ENCODE data around the gene RAPGEF1.

DNA sequence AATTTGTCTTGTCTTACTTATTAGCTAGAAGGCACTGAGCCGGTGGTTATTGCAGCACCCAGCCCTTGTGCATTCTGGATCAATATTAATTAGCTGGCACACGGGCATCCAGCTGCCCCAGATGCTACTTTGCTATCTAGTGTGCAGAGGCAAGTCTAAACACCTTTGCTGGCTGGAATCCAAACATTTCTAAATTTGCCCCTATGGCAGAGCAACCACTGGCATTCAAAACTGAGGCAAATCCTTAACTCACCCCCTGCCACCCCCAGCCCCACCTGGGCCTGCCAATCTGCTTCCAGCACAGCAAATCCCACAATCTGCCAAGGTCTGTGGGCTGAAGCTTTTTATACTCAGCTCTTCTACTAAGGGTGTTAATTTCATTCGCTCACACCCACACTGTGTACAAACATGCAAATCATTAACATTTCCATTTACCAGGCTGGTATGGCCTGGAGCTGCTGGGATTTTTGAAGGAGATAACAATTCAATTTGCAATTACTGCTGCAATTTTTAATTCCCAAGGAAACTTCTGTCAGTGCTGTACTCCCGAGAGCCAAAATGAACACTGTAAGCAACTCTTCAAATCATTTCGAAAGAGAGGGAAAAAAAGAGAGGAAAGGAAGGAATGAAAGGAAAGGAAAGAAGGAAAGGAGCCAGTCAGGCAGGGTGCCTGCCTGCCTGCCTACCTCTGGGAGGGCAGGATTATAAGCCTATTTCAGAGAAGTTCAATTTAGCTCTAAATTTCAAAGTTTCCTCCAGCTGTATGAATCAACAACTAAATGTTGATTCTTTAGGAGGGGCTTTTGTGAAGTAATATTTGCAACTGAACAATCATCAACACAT is 35.5 kb downstream of the RAPGEF1 start:
- TF ChIP-seq EZH2 (IDR thresholded peaks at IDR 0.05) (no peak), POLR2AphosphoS5 (IDR thresholded peaks at IDR 0.05; ENCODE audit: borderline replicate concordance, low read depth, low read length) (no peak), FOXP2 (optimal IDR thresholded peaks at IDR 0.05; ENCODE audit: control extremely low read depth, extremely low read length, insufficient read depth) (no peak)

All from SK-N-MC (cell line).